DMS153 treated with DMSO at 0.1 percent for 48 hours (cell line): ENCODE measurements around the gene ALKBH2.

Experiments
- DNase-seq: peaks from one replicate; lab custom pipeline; 2025; ENCODE audit not compliant: unreplicated experiment; lab: John Stamatoyannopoulos, UW

The ALKBH2 gene

DNA sequence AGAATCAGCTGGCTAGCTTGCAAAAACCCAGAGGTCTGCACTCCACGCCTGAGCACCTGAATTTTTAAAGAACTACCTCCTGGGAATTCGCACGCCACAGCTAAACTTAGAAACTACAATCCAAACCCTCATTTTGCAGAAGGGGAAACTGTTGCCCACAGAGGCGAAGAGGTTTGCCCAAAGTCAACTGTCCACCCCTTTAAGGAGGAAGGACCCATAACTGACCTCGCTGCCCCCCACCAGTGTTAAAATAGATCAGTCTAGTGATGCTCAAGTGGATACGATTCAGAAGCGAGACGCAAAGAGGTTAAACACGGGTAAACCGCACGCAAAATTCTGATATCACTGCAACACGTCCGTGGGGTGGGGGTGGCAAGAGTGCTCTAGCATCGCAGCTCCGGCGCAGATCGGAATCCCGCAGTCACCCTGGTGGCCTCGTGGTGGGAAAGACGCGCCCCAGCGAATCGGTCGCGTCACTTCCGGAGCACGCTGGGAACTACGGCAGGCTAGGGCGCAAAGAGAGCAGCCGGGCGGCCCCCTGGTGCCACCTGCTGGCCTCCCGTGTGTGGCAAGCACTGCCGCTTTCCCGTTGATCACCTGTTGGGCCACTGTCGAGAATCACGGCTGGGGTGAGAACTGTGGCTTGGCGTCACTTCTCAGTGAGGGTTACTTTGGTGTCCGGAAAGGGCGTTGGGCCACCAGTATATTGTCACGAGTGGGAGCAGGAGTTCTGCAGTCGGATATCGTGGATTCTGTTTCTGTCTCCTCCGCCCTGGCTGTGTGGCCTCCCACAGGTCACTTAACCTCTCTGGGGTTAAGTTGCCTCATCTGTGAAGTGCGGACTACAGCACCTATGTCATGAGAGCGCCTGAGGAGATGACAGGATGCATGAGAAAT, at the start of gene ALKBH2:
TSS of gene ALKBH2 (minus strand) at position 451 of the 897 bp plus-strand sequence. CDS start 686 bp downstream, outside the sequence.
- peak; percentile 85 for DNase-seq

DNA sequence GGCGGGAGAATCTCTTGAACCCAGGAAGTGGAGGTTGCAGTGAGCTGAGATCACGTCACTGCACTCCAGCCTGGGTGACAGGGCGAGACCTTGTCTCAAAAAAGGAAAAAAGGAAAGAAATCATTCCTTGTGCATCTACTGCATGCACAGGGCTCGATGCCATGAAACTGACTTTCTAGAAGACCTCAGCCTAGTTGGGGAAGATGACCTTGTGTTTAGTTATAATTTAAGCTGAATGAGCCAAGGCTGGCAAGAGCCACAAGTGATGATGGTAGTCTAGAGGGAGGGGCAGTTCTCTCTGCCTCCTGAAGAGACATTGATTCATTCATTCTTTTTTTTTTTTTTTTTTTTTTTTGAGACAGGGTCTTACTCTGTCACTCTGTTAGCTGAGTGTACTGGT, 47.3 kb upstream of the ALKBH2 start:
- no peak for DNase-seq

DNA sequence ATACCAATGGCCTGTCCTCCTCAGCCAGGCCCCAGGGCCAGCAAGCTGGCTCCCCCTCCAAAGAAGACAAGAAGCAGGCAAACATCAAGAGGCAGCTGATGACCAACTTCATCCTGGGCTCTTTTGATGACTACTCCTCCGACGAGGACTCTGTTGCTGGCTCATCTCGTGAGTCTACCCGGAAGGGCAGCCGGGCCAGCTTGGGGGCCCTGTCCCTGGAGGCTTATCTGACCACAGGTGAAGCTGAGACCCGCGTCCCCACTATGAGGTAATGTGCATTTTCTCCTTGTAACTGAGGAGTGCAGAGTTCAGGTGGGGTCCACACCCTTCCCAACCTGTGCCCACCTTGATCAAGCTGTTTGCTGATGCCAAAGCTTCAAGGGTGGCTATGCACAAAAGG, 46.5 kb upstream of the ALKBH2 start:
- DNase-seq, result no peak

DNA sequence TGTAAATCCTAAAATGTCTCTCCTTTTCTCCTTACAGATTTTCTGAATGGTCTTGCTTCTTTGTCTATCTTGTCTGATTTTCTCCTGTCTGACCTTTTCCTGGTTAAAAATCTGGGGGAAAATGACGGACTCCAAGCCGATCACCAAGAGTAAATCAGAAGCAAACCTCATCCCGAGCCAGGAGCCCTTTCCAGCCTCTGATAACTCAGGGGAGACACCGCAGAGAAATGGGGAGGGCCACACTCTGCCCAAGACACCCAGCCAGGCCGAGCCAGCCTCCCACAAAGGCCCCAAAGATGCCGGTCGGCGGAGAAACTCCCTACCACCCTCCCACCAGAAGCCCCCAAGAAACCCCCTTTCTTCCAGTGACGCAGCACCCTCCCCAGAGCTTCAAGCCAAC, 46.1 kb upstream of the ALKBH2 start:
- no peak for DNase-seq

DNA sequence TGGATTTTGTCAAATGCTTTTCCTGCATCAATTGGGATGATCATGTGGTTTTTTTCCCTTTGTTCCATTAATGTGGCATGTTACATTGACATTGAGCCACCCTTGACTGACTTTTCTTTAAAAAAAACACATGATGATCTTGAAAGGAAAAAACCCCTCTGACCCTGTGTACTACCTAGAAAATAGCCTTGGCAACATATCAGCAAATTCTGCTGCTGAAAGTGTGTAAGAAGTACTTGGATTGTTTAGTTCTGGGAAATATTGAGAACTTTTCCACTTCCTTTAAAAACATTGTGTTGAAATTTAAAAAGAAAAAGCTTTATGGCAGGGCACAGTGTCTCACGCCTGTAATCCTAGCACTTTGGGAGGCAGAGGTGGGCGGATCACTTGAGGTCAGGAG, 43.8 kb upstream of the ALKBH2 start:
- DNase-seq, result no peak

DNA sequence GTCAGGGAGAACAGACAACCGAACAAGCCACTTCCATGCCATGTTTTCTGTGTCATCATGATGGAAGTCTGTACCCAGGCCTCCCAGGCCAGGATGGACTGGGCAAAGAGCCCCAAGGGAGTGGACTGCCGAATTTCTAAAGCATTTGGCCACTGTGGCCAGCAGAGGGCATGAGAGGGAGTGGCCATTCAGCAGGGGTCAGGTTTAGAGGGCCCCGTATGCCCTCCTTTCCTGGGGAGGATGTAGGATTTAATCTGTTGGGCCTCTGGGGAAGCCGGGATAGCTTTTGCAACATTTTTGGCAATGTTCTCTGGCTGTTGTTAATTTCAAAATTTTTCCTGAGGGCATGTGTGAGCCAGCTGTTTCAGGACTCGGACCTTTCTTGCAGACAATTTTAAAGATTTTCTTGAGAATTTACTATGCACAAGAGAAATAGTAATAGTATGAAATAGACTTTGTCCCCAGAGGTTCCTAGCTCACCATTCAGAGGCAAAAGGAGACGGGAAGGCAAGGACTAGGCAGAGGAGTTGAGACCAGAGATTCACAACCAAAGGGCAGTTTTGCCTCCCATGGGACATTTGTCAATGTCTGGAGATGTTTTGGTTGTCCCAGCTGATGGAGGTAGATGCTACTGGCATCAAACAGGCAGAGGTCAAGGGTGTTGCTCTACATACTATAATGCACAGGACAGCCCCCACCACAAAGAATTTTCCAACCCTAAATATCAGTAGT, 41.1 kb upstream of the ALKBH2 start:
- no peak for DNase-seq

DNA sequence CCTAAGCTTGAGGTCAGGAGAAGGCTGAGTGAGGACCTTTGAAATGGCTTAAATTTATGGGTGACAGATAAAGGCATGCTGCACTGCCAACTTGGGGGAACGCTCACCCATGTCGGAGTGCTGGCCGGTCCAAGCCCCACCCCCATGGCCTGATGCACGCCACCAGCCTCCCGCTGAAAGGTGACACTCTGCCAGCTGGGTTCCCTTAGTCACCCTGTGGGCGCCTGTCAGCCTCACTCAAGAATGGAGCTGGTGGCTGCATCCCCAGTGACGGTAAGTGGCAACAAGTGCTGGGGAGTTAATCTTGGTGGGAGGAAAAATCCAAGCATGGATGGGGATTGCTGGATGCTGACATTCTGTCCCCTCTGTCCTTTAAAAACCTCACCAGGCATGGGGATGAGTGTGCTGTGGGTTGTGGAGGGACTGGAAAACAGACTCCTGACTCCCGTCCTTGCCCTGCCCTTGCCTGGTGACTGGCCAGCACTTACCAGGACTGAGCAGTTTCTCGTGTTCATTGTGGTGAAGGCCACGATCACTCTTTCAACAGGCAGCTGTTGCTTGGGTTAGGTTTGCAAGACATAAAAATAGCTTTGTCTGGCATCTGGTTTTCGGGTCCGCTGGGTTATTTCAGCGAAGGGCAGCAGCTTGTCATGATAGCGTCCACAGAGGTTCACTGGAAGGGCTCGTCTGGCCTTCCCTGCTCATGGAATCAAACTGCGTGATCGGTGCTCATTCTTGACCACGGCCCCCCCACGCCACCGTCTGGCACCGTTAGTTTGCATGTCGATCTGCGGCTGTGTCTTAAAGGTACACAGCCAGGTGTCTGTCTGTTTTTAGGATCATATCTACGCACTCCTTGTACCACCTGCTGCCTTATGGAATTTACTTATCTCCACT, 38.1 kb upstream of the ALKBH2 start:
- no peak for DNase-seq

DNA sequence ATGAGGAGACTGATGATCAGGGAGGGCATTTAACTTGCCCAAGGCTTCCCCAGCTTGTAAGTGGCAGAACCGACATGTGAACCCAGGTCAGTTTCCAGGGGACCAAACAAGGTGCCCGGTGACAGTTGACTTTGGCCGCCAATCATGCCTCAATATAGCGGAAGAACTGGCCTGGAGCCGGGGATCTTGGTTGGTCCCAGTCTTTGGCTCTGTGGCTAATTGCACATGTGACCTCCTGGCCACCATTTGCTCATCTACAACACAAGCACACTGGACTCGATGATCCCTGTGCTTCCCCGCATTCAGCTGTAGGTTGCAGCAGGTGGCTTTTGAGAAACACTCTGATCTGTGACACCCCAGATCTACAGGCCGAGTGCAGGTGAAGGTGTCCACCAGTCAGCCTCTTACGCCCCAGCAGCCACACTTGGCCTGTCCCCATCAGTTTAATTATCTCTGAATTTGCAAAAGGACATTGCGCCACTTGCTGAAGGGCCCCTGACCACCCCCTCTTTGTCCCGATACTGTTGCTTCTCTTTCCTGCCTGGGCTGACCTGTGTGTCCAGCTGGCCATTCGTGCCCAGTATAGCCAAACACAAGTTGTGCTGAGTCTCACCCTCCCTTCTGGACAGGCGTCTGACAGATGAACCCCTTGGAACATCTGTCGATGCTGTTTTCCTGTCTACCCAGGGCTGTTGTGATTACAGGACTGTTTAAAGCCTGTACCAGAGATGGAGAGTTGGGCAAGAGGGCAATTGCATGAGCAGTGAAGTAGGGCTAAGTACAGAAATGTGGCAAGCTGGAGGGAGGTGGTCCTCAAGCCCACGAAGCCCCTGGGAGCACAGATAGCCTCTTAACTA, 37.3 kb upstream of the ALKBH2 start:
- no peak for DNase-seq

DNA sequence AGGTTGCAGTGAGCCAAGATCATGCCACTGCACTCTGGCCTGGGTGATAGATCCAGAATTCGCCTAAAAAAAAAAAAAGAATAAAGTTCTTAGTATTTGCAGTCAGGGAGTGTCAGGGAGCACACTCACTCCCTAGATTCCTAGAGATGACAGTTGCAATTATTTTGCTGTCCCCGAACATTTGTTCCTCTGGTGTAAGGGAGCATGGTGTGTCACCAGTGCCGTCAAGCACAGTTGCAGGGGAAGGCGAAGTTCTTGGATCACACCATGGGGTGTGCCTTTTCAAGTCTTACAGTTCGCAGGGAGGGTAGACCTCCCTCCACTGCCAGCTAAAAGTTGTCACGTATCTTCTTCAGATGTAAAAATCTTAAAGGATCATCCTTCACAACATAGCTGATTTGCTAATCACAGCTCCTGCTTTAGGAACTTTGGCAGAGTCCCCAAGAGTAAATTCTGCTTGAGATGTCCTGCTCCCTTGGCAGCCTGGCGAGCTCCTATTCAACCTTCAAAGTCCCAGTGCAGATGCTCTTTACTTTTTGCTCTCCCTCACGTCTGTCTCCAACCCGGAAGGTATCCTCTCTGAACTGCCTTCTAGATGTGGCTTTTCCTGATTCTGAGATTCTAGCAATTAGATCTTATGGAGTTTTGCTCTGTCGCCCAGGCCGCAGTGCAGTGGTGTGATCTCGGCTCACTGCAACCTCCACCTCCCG, 34.4 kb upstream of the ALKBH2 start:
- DNase-seq, result no peak

DNA sequence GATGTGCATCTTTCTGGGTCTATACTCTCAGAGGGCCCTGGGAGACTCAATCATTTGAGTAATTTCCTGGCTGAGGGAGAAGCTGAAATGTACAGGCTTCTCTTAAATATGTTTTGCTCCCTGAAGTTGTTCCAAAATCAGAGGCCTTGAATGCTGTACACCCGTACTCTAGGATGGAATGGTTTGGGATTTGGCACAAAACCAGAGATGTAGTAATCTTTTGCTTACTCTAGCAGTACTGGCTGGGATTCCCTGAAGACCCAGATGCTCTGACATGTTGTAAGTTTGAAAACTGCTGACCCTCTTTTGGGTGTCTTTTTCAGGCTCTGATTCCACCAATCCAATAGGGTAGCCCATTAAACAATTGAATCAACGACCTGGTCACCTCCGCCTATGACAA, 33.5 kb upstream of the ALKBH2 start:
- no peak for DNase-seq

DNA sequence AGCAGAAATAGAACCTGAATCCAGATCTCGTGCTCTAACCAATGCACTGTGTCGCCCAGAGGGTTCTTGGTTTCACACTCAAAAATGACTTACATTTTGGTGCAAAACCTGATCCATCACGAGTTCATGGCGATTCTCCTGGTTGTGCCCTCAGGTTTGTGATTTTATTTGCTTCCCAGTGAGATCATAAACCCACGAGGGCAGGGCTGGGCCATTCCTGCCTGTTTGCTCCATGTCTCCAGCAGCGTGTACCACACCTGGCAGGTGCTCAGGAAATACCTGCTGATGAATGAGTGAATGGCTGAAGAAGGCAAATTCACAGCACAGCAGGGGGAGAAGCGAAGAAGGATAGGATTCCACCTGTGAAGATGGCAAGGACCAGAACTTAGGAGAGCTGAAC, 32.5 kb upstream of the ALKBH2 start:
- no peak for DNase-seq

DNA sequence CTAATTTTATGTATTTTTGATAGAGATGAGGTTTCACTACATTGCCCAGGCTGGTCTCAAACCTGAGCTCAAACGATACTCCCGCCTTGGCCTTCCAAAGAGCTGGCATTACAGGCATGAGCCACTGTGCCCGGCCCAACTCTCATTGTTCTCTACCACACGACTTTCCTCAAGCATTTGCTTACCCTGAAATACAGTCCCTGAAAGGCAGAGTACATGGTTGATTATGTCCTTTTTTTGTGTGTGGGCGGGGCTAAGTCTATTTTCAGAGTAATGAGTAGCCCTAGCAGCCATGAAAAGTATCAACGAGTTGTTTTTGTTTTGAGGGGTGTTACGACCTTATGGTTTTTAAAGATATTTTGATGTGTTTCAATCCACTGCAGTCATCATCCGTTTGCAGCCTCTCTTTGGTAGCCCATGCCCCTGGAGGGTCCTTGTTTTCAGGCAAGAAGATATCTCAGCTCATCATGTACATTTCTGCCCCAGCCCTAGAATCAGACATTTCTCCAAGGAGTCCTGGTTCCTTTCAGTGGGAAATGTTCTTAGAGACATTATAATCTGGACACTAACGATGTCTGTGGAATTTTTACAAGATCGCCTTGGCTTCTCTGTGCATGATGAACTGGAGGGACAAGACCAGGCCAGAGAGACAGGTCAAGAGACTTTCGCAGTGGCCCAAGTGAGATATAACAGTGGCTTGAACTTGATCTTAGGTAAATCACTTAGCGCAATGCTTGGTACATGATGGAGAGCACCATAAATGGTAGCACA, 31.8 kb upstream of the ALKBH2 start:
- no peak for DNase-seq

DNA sequence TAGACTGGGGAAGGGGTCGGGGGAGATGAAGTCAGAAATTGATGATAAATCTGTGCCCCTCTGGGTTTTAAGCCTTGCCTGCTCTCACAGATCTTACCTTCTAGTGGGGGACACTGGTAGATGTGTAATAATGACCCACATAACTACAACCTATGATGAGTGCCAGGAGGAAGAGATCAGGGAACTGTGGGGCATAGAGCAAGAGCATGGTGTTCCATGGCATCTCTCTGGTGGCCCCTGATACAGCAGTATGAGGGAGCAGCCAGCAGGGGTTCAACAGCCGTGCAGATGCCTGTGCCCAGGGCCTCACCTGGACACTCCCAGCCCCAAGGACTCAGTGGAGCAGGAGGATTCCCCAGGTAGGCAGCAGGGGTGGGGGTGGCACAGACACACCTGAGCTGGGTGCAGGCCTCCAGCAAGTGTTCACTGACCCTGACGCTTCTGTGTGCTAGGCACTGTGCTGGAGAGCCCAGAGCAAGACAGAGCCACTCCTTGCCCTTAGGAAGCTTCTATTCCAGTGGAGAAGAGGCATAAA, 28.1 kb upstream of the ALKBH2 start:
- no peak for DNase-seq

DNA sequence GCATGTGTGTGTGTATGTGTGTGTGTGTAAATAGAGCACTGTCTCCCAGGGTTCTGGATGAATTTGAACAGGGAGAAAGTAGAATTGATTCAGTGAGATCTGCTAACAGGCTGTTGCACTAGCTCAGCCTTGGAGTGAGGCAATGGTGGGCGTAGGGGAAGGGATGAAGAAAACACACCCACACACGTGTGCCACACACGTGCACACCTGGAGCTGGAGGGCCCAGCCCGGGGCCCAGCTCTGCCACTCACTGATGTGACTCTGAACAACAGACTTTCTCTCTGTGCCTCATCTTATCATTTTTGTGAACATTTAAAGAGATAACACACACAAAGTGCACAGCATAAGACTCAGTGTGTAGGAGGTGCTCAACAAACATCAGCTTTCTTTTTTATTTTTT, 27.3 kb upstream of the ALKBH2 start:
- DNase-seq, result no peak

DNA sequence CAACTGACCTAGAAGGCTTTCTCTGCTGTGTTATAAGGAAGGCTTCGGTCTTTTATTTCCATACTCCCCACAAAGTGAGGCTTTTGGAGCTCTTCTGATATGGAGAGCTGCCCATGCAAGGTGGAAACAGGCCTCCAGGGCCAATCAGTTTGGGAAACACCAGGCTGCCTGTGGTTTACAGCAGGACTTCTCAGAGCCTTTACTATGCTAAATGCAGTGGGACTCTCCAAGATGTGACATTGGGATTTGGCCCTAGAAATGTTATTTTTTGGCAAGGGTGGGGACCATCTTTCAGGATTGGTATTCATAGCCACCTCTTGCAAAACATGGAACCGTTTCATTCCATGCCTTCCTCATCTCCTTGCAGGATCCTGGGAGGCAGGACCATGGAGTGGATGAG, 26.8 kb upstream of the ALKBH2 start:
- DNase-seq, result no peak

DNA sequence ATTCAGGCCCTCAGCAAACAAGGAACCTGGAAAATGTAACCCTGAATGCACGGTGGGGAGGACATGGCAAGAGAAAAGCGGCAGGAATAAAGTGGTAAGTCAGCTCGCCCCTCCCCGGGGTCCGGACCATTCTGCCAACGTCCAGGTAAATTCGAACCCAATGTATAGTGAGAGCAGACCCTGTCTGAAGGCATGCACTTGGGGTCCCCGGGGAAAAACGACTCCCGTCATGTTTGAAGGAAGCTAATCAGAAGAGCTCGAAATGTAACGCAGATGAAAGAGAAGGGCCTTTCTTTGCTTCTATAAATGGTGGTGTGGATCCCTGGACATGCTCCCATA, 23.3 kb upstream of the ALKBH2 start:
- no peak for DNase-seq

DNA sequence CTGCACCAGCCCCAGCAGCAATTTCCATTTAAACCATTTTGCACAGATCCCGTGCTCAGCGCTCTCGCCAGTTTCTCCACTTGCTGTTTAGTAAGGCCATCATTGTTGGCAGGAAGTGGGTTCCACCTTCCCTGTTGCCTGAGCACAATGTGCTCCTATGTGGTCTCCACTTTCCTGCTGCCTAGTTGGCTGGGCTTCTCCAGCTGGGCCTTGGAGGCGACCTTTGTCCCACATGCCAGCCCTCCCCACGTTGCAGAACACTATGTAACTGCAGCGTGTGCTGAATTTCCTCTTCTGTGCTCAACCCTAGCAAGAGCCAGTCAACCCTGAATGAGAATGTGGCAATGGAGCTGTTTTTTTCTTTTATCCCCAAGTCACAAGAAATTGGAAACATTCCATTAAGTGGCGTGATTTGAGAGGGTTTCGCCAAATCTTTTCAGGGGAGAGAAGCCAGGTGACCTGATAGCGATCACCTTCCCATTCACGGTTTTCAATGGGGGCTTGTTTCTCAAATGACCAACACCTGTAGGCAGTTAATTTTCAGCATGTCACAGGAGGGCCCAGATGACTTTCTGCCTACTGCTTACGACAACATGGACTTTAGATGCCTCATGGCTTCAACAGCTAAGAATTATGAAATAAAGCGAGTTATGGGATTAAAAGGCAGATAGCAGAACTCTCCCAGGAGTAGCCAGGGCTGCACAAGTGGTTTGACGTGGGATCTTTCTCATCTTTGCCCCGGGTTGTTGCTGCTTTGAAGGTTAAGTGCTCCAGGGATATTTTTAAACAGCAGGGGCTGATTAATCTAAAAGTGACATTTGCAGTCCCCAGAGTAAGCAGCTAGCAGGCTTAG, 22.7 kb upstream of the ALKBH2 start, which contains the start of gene ACACB:
TSS of gene ACACB (plus strand) at position 830 of the 853 bp plus-strand sequence. CDS start 22,819 bp downstream, outside the sequence.
- no peak for DNase-seq

DNA sequence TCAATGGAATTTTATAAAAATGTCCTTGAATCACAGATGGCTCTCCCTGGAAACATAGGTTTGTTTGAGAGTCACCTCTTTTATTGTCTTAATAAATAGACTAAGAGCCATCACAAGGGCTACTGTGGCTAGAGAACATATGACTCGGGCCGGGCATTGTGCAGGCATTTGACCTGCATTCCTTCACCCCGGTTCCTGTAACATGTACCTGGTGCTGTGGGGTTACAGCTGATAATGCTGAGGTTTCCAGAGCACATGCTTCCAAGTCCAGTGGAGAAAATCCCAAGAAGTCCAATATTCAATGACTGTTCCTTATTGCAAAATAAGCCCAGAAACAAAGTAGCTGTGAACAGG, 22.1 kb upstream of the ALKBH2 start:
- no peak for DNase-seq
